Gastrocnemius medialis (tissue), 4 donors: ENCODE measurements around the gene SAMD4A.

Source experiments
- POLR2A ChIP-seq, 2 donors: fragments of 450-650 bp; IDR thresholded peaks; one replicate each; pipeline ENCODE4 v1.6.1; 2017; ENCODE audit warnings: antibody characterized with exemption in 2 of 2, mild to moderate bottlenecking in 2 of 2, moderate library complexity in 2 of 2
- TF ChIP-seq, protein P1 (sequence below), 5 experiments: fragments of 450-650 bp in 3 of 5; fragments of 200-600 bp in 2 of 5; sonication (generic) in 2 of 5; IDR thresholded peaks in 4 of 5; conservative IDR thresholded peaks in 1 of 5; 1 replicate in 4 of 5; 2 replicates in 1 of 5; pipeline ENCODE4 v1.5.1; 2016 to 2019; ENCODE audit warnings: antibody characterized with exemption in 5 of 5, mild to moderate bottlenecking in 3 of 5, moderate library complexity in 3 of 5

DNA sequence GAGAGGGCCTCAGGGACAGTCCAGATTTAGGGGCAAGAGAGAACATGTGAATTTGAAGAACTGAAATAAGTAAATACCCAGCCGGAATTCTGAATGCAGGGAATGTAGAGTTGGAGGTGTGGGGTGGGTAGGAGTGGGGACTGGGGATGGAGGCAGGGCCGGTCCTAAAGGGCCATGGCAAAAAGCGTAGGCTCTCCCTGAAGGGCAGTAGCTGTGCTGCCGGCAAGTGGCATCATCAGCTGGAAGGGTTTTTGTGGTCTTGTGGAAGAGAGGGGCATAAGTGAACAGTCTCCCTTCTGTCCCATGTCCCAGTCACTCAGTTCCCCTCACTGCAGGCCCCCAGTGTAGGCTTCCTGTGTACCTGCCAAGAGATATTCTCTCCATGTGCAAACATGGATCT is 231.1 kb downstream of the SAMD4A start:
- TF ChIP-seq POLR2A (IDR thresholded peaks at IDR 0.05), result no peak
- TF ChIP-seq, protein P1, sequence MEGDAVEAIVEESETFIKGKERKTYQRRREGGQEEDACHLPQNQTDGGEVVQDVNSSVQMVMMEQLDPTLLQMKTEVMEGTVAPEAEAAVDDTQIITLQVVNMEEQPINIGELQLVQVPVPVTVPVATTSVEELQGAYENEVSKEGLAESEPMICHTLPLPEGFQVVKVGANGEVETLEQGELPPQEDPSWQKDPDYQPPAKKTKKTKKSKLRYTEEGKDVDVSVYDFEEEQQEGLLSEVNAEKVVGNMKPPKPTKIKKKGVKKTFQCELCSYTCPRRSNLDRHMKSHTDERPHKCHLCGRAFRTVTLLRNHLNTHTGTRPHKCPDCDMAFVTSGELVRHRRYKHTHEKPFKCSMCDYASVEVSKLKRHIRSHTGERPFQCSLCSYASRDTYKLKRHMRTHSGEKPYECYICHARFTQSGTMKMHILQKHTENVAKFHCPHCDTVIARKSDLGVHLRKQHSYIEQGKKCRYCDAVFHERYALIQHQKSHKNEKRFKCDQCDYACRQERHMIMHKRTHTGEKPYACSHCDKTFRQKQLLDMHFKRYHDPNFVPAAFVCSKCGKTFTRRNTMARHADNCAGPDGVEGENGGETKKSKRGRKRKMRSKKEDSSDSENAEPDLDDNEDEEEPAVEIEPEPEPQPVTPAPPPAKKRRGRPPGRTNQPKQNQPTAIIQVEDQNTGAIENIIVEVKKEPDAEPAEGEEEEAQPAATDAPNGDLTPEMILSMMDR (IDR thresholded peaks at IDR 0.05 in 4 of 5, conservative IDR thresholded peaks at IDR 0.05 in 1 of 5), result no peak
